Measurements from ENCODE around the gene PBX1. TPM values are rescaled to one million over a fixed set of nuclear protein-coding genes. Genes with fewer than 3 reads are reported as not detected.

The PBX1 gene
- total RNA-seq, 2 donors from 2014 or later, result 50.2 to 60.4 TPM

- peak overlapping the region in 1 of 2 donors; percentile 11 for H3K27ac ChIP-seq
- intact Hi-C loops (cut with DNase I), result no loop called here
- peaks cover 6% of the 10 kb centered on the region for H3K4me1 ChIP-seq (replicated peaks)
- H3K36me3 ChIP-seq, result no peaks in the 10 kb centered on the region
- TF ChIP-seq CTCF (IDR thresholded peaks at IDR 0.05) (no peak), POLR2AphosphoS5 (IDR thresholded peaks at IDR 0.05) (no peak), POLR2A (IDR thresholded peaks at IDR 0.05) (no peak)
- no peaks in the 10 kb centered on the region for H3K27me3 ChIP-seq (replicated peaks; ENCODE audit: insufficient read depth)
- H3K4me3 ChIP-seq, result no peak overlapping the region
- 24% methylated on average over 2 of the region's 2 CpGs for WGBS
- no peak for DNase-seq (ENCODE audit: low spot score)
- no peaks in the 10 kb centered on the region for H3K9me3 ChIP-seq
These were observed 162.2 kb downstream of the PBX1 start for GRCh38 chr1:164721228-164721496.

GRCh38 chr1:164723296-164723798 lies 164.4 kb downstream of the PBX1 start:
- peak; percentile 39 for DNase-seq (ENCODE audit: low spot score)
- H3K9me3 ChIP-seq, result no peaks in the 10 kb centered on the region
- H3K36me3 ChIP-seq, result no peaks in the 10 kb centered on the region
- 37% methylated on average over 9 of the region's 9 CpGs for WGBS
- no peaks in the 10 kb centered on the region for H3K27me3 ChIP-seq (replicated peaks; ENCODE audit: insufficient read depth)
- H3K27ac ChIP-seq, result no peak overlapping the region
- intact Hi-C loops (cut with DNase I), result no loop called here
- H3K4me1 ChIP-seq (replicated peaks), result peaks cover 6% of the 10 kb centered on the region
- peak; percentile 36 for TF ChIP-seq POLR2AphosphoS5 (IDR thresholded peaks at IDR 0.05)
- no peak for TF ChIP-seq POLR2A (IDR thresholded peaks at IDR 0.05)
- peak in 1 of 4 experiments; percentile 18 for TF ChIP-seq CTCF (IDR thresholded peaks at IDR 0.05)
- no peak overlapping the region for H3K4me3 ChIP-seq

GRCh38 chr1:164725401-164725800 lies 166.4 kb downstream of the PBX1 start:
- TF ChIP-seq CTCF (IDR thresholded peaks at IDR 0.05) (no peak), POLR2A (IDR thresholded peaks at IDR 0.05) (no peak), POLR2AphosphoS5 (IDR thresholded peaks at IDR 0.05) (no peak)
- Histone ChIP-seq H3K27ac (no peak overlapping the region), H3K27me3 (replicated peaks; ENCODE audit: insufficient read depth) (no peaks in the 10 kb centered on the region), H3K4me3 (no peak overlapping the region), H3K9me3 (no peaks in the 10 kb centered on the region), H3K36me3 (no peaks in the 10 kb centered on the region), H3K4me1 (replicated peaks) (no peaks in the 10 kb centered on the region)
- intact Hi-C loops (cut with DNase I), result no loop called here
- 30% methylated on average over 4 of the region's 4 CpGs for WGBS
- no peak for DNase-seq (ENCODE audit: low spot score)

- Histone ChIP-seq H3K27ac (no peak overlapping the region), H3K36me3 (no peaks in the 10 kb centered on the region), H3K4me1 (replicated peaks) (no peaks in the 10 kb centered on the region), H3K9me3 (no peaks in the 10 kb centered on the region), H3K27me3 (replicated peaks; ENCODE audit: insufficient read depth) (no peaks in the 10 kb centered on the region), H3K4me3 (no peak overlapping the region)
- TF ChIP-seq POLR2A (IDR thresholded peaks at IDR 0.05) (no peak), POLR2AphosphoS5 (IDR thresholded peaks at IDR 0.05) (no peak), CTCF (IDR thresholded peaks at IDR 0.05) (no peak)
- 53% methylated on average over 2 of the region's 2 CpGs for WGBS
- intact Hi-C loops (cut with DNase I), result no loop called here
- no peak for DNase-seq (ENCODE audit: low spot score)
These were observed 167.3 kb downstream of the PBX1 start for GRCh38 chr1:164726235-164726634.

GRCh38 chr1:164728719-164729118 lies 169.7 kb downstream of the PBX1 start:
- TF ChIP-seq CTCF (IDR thresholded peaks at IDR 0.05) (no peak), POLR2AphosphoS5 (IDR thresholded peaks at IDR 0.05) (no peak), POLR2A (IDR thresholded peaks at IDR 0.05) (no peak)
- H3K36me3 ChIP-seq, result no peaks in the 10 kb centered on the region
- H3K27me3 ChIP-seq (replicated peaks; ENCODE audit: insufficient read depth), result no peaks in the 10 kb centered on the region
- intact Hi-C loops (cut with DNase I), result no loop called here
- no peak overlapping the region for H3K4me3 ChIP-seq
- no peaks in the 10 kb centered on the region for H3K4me1 ChIP-seq (replicated peaks)
- no peak overlapping the region for H3K27ac ChIP-seq
- no peak for DNase-seq (ENCODE audit: low spot score)
- no peaks in the 10 kb centered on the region for H3K9me3 ChIP-seq
- WGBS, result 85% methylated on average over 5 of the region's 5 CpGs
